SU-DHL-6 (cell line): ENCODE measurements around the gene OR6J1.

Experiments
- H2AFZ ChIP-seq: fragments of 200-600 bp; sonication (generic); 2 replicates; pipeline ENCODE4 v1.6.1; 2014; ENCODE audit warnings: low read depth, mild to moderate bottlenecking, moderate library complexity, mixed read lengths, antibody characterized with exemption, low read length; ENCODE audit not compliant: severe bottlenecking
- H3F3A ChIP-seq: fragments of 200-600 bp; shearing (Covaris generic); 2 replicates; pipeline ENCODE4 v1.6.0; 2016; ENCODE audit warnings: antibody characterized with exemption, mild to moderate bottlenecking; ENCODE audit not compliant: insufficient read depth
- H3K27ac ChIP-seq: fragments of 200-600 bp; sonication (generic); 2 replicates; pipeline ENCODE4 v1.5.1; 2016; ENCODE audit warnings: low read depth, mild to moderate bottlenecking, low read length, moderate library complexity, mixed read lengths
- H3K27me3 ChIP-seq: fragments of 200-600 bp; sonication (generic), shearing (Covaris generic); 2 replicates; pipeline ENCODE4 v1.6.0; 2014; ENCODE audit warnings: mild to moderate bottlenecking, low read length
- H3K36me3 ChIP-seq: fragments of 200-600 bp; sonication (generic); 2 replicates; pipeline ENCODE4 v1.6.1; 2014; ENCODE audit warnings: mild to moderate bottlenecking, low read length, mixed read lengths
- H3K4me2 ChIP-seq: fragments of 300-600, 200-600 bp; shearing (Covaris generic), sonication (generic); 2 replicates; pipeline ENCODE4 v1.6.0; 2014; ENCODE audit warnings: low read length, low read depth, mild to moderate bottlenecking; ENCODE audit not compliant: poor library complexity, severe bottlenecking
- H3K4me3 ChIP-seq: fragments of 200-600 bp; sonication (generic); 2 replicates; pipeline ENCODE4 v1.5.1; 2014; ENCODE audit warnings: antibody characterized with exemption, low read length, mild to moderate bottlenecking, mixed read lengths; ENCODE audit not compliant: insufficient read depth, poor library complexity, severe bottlenecking
- H3K79me2 ChIP-seq: fragments of 200-600 bp; sonication (generic); 2 replicates; pipeline ENCODE4 v1.6.1; 2014; ENCODE audit warnings: mild to moderate bottlenecking, low read length, moderate library complexity; ENCODE audit not compliant: insufficient read depth
- H3K9ac ChIP-seq: fragments of 200-600 bp; sonication (generic); 2 replicates; pipeline ENCODE4 v1.7.0; 2014; ENCODE audit warnings: mild to moderate bottlenecking, low read length
- H3K9me2 ChIP-seq: fragments of 200-600 bp; sonication (generic); replicated peaks from 2 replicates; pipeline ENCODE4 v1.6.1; 2014; ENCODE audit warnings: low read length; ENCODE audit not compliant: insufficient read depth
- H3K9me3 ChIP-seq: fragments of 200-600 bp; sonication (generic); 2 replicates; pipeline ENCODE4 v1.6.1; 2014; ENCODE audit warnings: low read length, mixed read lengths; ENCODE audit not compliant: insufficient read depth
- H4K20me1 ChIP-seq: fragments of 200-600 bp; sonication (generic); 2 replicates; pipeline ENCODE4 v1.6.1; 2014; ENCODE audit warnings: low read depth, mild to moderate bottlenecking, antibody characterized with exemption, low read length, moderate library complexity, mixed read lengths
- EZH2phosphoT487 ChIP-seq: fragments of 200-600 bp; sonication (generic), shearing (Covaris generic); conservative IDR thresholded peaks from 2 replicates; pipeline ENCODE4 v1.6.1; 2018; ENCODE audit warnings: mild to moderate bottlenecking, antibody characterized with exemption, low read length, moderate library complexity, mixed read lengths
- TF ChIP-seq, protein P1 (sequence below): fragments of 200-600 bp; sonication (generic); IDR thresholded peaks from one replicate; pipeline ENCODE4 v1.5.1; 2017; ENCODE audit warnings: antibody characterized with exemption, mild to moderate bottlenecking, low read length, moderate library complexity; ENCODE audit not compliant: insufficient read depth, poor library complexity, severe bottlenecking

OR6J1 gene

DNA sequence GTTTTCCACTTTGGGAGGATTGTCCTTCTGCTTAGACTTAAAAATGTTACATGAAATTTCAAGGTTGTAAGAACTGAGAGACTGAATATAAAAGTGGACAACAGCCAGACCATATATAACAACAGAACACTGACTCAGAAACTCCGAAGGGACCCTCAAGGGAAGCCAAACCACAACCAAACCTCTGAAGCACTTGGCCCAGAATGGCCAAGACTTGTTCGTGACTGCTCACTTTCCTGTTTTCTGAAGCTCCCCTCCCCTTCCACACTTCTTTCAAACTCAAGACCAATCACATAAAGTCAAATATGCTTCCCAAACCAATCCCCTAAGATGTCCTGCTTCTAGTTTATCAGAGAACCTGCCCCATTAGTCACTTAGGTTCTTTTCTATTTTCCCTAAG is 13.7 kb downstream of the OR6J1 start:
- Histone ChIP-seq H3K9ac (no peak overlapping the region), H3K9me3 (0 out of 2 replicates have a peak, but pooled peaks cover 9% of the 10 kb centered on the region), H4K20me1 (no peaks in the 10 kb centered on the region)

DNA sequence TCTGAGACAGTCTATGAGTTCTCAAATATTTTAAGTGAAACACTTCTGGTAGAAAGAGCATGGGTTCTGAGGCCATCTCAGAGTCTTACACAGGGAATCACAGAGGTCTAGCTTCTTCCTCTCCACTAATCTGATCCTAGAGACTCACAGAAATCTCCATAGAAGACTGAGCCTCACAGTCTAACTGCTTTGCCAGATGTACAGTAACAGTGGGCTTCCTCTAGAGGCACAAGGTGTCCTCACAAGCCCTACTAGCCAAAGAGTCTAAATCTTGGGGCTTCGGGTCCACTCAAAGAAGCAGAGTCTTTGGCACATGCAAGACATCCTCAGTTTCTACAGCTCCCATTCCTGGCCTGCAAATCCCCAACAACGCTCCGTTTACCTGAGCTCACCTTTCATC is 14.1 kb downstream of the OR6J1 start:
- H3K79me2 ChIP-seq: no peaks in the 10 kb centered on the region

More for the DNA sequence above, 13.7 kb downstream of the OR6J1 start:
- TF ChIP-seq, protein P1, sequence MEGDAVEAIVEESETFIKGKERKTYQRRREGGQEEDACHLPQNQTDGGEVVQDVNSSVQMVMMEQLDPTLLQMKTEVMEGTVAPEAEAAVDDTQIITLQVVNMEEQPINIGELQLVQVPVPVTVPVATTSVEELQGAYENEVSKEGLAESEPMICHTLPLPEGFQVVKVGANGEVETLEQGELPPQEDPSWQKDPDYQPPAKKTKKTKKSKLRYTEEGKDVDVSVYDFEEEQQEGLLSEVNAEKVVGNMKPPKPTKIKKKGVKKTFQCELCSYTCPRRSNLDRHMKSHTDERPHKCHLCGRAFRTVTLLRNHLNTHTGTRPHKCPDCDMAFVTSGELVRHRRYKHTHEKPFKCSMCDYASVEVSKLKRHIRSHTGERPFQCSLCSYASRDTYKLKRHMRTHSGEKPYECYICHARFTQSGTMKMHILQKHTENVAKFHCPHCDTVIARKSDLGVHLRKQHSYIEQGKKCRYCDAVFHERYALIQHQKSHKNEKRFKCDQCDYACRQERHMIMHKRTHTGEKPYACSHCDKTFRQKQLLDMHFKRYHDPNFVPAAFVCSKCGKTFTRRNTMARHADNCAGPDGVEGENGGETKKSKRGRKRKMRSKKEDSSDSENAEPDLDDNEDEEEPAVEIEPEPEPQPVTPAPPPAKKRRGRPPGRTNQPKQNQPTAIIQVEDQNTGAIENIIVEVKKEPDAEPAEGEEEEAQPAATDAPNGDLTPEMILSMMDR: no peak
- no peak for TF ChIP-seq EZH2phosphoT487
- Histone ChIP-seq H3K79me2 (no peaks in the 10 kb centered on the region), H3K9me2 (no peaks in the 10 kb centered on the region), H3F3A (no peaks in the 10 kb centered on the region), H3K36me3 (no peaks in the 10 kb centered on the region), H3K4me3 (no peak overlapping the region), H3K27me3 (no peaks in the 10 kb centered on the region), H2AFZ (no peak overlapping the region), H3K4me2 (no peak overlapping the region), H3K27ac (no peak overlapping the region)

DNA sequence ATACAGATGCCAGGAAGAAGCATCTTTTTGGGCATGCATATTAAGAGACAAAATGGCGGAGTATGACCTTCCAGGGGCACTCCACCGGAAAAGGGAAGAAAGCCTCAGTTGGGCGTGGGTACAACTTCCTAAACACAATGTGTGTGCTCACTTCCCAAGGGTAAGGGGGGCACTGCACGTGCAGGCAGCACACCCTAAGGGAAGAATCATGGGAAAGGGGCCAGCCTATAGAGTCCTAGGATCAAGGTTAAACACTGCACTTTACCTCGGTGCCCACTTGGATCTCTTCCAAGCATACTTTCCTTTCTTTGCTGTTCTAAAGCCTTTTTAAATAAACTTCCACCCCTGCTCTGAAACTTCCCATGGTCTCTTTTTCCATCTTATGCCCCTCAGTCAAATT is 14.8 kb downstream of the OR6J1 start:
- no peak overlapping the region for H2AFZ ChIP-seq
- H3K4me2 ChIP-seq: no peak overlapping the region
- 0 out of 2 replicates have a peak, but pooled peaks cover 9% of the 10 kb centered on the region for H3K9me3 ChIP-seq
- no peak overlapping the region for H3K9ac ChIP-seq
- H3K9me2 ChIP-seq: no peaks in the 10 kb centered on the region
- no peak overlapping the region for H3K4me3 ChIP-seq
- no peaks in the 10 kb centered on the region for H4K20me1 ChIP-seq
- H3K27me3 ChIP-seq: no peaks in the 10 kb centered on the region
- no peak for TF ChIP-seq EZH2phosphoT487
- TF ChIP-seq, protein P1: no peak
- H3K27ac ChIP-seq: no peak overlapping the region
- H3F3A ChIP-seq: no peaks in the 10 kb centered on the region
- H3K79me2 ChIP-seq: no peaks in the 10 kb centered on the region
- no peaks in the 10 kb centered on the region for H3K36me3 ChIP-seq

More for the DNA sequence above, 14.1 kb downstream of the OR6J1 start:
- H3K36me3 ChIP-seq: no peaks in the 10 kb centered on the region
- no peak overlapping the region for H3K27ac ChIP-seq
- H4K20me1 ChIP-seq: no peaks in the 10 kb centered on the region
- TF ChIP-seq, protein P1: no peak
- no peak for TF ChIP-seq EZH2phosphoT487
- H3K4me3 ChIP-seq: no peak overlapping the region
- no peaks in the 10 kb centered on the region for H3F3A ChIP-seq
- no peak overlapping the region for H2AFZ ChIP-seq
- no peak overlapping the region for H3K9ac ChIP-seq
- no peaks in the 10 kb centered on the region for H3K27me3 ChIP-seq
- H3K4me2 ChIP-seq: no peak overlapping the region
- H3K9me3 ChIP-seq: 0 out of 2 replicates have a peak, but pooled peaks cover 9% of the 10 kb centered on the region
- no peaks in the 10 kb centered on the region for H3K9me2 ChIP-seq
